GM21737 (cell line): ENCODE data around the gene GMDS.

ENCODE experiments used
- ATAC-seq: cut with Tn5 transposase; IDR thresholded peaks from one replicate; pipeline ENCODE4 v1.9.1; 2021; ENCODE audit warnings: mild to moderate bottlenecking, moderate library complexity; ENCODE audit not compliant: unreplicated experiment

Gene GMDS

DNA sequence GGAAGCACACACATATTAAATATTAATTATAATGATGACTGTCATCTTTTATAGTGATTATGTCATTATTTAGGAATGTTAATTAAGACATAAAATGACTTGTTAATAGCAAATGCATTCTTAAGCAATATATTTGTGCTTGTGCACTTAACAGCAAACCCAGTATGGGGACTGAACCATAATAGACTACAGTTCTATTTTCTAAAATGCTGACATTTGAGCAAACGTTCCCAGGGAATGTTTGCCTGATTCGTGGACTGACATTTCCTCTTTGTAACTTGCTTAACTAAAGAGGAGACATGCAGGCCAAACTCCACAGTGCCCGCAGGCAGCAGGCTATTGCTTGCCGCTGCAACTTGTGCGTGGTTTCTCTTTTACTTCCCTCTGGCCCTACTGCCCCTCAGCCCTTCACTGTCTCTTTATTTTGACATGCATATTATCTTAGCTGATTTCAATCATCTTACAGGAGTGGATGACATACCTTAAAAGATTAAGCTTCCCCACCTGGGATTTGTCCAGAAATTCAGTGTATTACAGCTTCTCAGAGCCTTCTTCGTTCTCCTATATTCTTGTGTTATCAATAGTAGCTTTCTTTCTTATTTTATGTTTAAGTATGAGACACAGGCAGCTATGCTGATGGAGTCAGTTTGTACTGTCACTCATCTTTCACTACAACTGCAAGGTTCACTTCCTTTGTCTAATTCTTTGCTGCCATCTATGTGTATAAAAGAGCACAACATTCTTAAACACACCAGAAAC is 141.5 kb downstream of the GMDS start:
- ATAC-seq: no peak

DNA sequence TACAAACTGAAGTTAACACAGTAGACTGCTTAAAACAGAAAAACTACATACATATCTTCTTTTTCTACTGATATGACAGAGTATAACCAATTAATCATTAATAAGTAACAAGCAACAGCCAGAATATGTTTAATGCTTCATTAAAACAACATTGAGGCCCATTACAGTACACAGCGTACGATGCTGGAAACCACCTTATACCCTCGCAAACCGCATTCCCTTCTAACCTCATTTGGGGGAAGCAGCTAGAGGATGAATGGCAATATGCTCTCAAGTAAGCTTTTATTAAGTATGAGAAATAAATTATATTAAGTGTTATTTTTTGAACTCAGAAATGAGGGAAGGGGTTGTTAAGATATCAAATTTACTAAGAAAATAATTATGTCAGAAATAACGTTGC is 142.4 kb downstream of the GMDS start:
- ATAC-seq: no peak

DNA sequence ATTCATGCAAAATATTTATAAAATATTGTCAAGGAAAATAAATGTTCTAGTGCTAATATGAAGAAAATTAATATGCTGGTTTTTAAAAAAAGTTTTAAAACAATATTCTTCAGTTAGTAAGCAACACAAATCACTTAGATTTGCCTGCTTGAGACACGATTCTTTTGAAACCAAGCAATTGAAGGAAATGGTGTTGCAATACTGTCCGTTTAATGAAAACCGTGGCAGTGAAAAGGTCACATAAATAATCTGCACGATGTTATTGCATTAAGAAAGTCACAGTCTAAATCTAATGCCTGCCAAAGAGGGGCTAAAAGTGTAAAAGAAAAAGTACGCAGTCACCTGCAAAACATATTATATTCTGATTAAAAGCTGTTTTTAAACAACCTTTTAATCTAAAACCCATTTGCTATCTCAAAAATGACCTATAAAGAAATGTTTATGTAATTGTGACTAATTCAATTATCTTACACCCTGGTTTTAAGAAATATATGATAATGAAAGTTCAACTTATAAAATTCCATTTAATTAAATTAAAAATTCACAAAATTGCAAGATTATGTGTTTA is 143.0 kb downstream of the GMDS start:
- no peak for ATAC-seq

DNA sequence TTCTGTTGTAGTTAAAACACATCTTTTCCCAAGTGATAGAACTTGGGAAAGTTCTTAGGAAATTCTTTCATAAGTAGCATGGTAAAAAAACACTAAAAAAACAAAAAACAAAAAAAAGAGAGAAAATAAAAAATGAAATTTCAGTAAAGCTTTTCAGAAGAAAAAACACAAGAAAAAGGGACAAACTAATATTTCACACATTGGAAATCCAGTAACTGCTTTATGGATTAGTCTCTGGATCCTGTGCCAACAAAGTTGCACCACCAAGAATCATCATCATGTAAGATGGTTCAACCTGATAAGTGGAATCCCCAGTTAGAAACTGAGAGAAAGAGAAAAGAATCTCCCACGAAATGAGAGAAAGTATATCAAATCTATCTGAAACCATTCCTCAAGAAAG is 144.2 kb downstream of the GMDS start:
- ATAC-seq: no peak

DNA sequence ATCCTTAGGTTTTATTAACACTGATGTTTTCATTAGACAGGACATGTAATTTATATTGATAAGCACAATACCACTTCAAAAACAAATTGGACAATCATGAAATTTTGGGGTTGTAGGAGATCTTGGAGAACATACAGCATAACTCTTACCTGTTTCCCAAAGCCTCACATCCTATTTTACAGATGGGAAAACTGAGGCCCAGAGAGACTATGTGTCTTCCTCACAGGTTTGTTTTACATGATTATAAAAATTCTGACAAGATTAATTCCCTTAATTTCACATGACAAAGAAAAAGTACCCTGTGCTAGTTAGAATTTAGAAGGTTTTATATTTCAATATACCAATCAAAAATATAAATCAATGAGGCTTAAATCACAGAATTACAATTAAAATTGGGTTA is 145.5 kb downstream of the GMDS start:
- ATAC-seq: no peak

DNA sequence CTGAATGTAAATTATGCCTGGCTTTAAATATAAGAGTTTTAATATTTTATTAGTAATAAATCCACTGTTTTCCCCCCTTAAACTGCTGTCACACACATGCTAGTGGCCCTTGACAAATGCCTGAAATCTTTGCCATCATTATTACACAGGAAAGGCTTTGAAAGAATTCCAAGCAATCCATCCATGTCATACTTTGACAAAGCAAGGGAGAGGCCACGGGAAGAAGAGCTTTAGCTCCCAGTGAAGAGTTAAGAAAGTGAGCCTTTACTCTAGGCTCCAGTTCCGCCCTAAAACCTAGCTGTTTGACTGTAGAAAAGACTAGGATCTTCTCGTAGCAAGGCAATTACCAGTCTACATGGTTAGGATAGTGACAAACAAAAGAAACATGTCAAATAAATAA is 147.9 kb downstream of the GMDS start:
- ATAC-seq: no peak

DNA sequence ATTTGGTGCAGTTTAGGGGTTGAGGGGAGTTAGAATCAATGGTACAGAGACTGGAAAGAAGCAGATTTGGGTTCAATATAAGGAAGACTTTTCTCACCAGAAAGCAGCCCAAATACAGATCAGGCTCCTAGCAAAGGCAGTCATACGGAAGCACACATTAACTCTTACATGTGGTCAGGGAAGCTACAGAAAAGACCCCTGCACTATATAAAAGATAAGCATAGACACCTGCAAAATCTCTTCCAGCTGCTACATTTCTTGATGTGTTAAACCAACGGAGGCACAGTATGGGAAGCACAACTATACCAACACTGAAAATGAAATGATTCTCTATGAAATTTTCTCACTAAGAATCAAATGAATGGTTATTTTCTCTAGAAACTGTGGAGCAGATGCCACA is 150.8 kb downstream of the GMDS start:
- no peak for ATAC-seq

DNA sequence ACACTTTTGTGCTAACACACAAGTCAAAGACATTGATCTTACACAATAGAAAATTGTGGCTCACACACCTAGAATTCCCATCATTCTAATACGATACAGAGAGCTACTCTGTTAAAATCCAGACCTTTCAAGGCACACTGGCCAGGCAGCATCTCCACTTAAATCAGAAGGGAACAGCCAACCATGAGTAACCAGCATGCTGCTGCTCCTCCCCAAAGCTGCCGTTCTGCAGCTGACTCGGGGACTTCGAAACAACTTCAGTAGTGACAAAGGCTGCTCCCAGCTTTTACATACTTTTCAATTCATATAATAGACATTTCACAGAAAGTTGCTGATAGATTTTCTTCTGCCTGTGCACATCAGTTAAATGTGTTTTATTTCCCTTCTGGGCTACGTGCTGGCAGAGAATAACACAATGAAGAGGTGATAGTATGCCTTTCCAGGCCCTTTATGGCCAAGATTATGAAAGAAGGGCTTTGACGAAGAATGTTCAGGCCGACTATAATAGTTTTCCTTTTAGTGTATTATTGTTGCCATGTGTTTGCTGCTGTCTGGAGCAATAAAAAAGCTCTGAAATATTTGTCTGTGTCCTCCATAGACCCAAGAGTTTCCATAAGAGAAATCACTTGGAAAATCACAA is 159.0 kb downstream of the GMDS start:
- no peak for ATAC-seq

DNA sequence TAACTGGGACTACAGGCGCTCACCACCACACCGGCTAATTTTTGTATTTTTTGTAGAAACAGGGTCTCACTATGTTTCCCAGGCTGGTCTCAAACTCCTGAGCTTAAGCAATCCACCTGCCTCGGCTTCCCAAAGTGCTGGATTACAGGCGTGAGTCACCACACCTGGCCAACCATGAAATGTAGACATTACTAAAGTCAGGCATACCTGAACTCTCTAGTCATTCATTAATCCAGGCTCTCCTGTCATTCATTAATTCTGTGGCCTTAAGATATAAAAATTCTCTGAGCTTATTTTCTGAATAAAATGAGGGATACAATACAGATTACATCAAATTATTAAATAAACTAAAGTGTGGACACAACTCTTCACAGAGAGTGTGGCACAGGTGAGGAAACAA is 159.7 kb downstream of the GMDS start:
- no peak for ATAC-seq

DNA sequence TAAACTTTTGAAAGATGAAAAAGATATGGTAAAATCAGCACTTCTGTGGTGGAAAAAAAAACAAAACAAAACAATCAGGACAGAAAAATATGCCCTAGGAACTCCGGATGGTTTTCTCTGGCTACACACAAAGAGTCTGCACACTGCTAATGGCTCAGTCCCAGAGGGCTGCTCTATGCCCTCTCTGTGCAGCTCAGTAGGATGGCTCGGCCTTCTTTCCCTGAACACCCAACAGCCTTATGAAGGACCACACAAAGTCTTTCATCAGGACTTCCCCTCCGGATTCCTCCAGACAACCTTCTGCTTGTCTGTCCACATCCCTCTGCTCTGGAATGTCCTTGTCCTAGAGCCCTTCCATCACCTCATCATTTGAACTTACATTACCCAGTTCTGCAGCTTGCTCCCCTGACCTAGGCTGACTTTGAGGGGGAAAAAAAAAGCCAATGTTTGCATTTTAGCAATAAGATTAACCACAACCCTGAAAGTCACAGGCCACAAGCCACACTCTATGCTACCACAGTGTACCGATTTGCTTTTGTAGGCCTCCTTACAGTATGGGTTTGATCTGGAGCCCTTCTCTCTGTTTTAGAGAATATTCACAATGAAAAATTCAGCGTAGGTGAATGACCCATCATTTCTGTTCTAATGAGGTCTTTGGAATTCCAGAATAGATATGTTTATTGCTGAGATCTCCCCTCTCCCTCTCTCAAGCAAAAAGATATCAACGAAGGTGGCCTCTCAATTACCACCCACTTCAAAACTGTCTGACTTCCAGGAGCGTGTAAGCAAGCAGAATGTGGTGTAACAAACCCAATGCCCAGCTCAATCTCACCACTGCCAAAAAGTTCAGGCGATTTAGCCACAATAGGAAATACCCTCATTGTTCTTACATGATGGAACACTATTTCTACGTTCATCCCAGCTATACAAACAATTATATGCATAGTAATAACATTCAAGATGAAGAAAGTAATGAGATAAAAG is 164.0 kb downstream of the GMDS start:
- no peak for ATAC-seq

DNA sequence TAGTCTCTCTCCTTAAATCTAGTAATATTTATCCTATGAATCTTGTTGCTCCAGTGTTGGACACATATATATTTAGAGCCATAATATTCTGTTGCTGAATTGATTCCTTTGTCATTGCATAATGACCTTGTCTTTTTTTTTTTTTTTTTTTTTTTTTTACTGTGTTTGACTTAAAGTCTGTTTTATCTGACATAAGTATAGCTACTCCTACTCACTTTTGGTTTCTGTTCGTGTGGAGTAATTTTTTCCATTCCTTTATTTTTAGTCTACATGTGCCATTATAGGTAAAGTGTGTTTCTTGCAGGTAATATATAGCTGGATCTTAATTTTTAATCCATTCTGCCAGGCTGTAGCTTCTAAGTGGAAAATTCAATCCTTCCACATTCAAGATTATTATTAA is 166.5 kb downstream of the GMDS start:
- no peak for ATAC-seq

DNA sequence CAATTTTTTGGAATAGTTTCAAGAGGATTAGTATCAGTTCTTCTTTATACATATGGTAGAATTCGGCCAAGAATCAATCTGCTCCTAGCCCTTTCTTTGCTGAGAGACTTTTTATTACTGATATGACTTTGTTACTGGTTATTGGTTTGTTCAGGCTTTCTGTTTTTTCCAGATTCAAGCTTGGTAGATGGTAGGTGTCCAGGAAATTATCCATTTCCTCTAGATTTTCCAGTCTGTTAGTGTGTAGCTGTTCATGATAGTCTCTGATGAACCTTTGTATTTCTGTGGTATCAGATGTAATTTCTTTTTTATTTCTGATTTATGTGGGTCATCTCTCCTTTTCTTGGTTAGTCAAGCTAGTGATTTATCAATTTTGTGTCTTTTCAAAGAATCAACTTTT is 167.6 kb downstream of the GMDS start:
- no peak for ATAC-seq

DNA sequence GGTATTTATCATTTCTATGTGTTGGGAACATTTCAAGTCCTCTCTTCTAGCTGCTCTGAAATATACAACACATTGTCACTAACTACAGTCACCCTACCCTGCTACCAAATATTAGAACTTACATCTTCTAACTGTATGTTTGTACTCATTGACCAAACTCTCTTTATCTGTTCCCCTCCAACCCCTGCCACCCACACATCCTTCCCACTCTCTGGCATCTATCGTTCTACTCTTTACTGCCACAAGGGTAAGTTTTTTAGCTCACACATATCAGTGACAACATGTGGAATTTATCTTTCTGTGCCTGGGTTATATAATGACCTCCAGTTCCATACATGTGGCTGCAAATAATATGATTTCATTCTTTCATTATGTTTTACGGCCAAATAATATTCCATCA is 171.9 kb downstream of the GMDS start:
- no peak for ATAC-seq

DNA sequence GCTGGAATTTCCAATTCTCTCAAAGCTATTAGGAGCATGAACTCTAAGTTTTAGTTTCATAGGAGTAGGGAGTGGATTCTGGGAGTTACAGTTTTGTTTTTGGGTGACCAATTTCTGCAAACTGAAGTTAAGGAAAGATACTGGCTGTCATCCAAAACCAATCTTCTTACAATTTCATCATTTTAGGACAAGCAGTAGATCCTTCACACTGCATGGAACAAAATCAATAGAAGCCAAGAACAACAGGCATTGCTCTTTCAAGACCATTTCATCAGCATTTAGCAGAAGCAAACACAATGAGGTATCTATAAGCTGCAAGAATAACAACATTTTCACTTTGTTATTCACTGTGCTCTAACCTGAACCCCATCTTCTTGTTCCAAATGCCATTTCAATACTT is 173.0 kb downstream of the GMDS start:
- no peak for ATAC-seq

DNA sequence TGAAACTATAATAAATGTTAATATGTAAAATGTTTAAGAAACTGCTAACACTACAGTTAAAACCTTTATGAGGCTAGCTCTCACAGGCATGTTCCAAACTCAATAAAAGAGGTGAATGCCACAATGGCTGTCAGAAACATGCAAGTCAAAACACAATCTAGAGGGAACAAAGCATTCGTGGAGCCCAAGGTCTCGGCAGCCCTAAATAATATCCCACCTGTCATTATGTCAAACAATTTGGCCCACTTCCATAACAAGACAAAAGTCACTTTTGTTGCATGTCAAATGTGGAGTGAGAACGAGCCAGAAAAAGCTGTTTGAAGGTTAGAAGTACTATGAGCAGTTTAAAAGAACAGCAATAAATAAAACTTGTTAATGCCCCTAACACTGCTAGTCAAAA is 181.9 kb downstream of the GMDS start:
- no peak for ATAC-seq

DNA sequence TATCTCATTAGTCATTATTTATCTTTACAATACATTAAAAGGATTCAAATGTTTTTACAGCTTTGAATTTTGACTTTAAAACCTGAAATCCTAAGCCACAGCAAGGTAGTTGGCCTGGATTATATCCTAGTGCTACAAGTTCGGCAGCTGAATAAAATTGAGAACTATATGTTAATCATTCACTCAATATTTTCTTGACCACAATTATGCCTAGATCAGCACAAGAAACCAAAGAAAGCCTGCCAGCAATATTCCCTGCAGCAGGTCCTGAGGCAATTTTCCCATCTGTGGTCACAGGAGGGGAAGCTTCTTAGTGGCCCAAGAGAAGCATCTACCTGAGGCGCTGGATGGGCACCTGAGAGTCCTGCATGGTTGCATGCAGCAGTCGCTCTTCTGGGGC is 183.5 kb downstream of the GMDS start:
- no peak for ATAC-seq

DNA sequence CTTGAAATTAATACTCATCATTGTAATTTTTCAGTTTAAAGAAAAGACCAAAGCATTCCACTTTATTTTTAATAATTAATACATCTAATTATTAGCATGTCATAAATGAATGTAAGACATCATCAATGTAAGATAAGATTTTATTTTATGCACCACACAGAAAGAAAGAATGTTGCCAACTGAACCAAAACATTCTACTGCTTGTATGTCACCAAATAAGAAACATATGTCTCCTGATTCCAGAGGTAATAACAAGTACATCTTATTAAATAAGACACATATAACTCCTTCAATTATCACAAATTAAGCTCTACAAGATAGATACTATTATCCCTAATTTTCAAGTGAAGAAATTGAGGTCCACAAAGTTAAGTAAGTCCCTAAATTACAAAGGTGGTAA is 189.5 kb downstream of the GMDS start:
- no peak for ATAC-seq

DNA sequence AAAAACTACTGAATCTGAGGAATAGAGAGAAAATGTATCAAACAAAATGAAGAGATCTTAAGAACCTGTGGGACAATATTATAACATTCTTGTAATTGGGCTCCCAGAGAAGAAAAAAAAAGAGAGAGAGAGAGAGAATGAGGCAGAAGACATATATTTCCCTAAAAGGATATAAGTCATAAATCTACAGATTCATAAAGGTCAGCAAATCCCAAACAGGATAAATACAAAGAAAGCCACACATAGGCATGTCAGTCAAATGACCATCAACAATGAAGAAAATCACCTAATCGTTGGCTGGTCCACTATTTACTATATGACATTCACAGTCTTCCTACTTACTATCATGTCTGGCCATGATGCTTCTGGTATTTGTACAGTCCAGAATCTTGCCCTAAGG is 190.3 kb downstream of the GMDS start:
- no peak for ATAC-seq

DNA sequence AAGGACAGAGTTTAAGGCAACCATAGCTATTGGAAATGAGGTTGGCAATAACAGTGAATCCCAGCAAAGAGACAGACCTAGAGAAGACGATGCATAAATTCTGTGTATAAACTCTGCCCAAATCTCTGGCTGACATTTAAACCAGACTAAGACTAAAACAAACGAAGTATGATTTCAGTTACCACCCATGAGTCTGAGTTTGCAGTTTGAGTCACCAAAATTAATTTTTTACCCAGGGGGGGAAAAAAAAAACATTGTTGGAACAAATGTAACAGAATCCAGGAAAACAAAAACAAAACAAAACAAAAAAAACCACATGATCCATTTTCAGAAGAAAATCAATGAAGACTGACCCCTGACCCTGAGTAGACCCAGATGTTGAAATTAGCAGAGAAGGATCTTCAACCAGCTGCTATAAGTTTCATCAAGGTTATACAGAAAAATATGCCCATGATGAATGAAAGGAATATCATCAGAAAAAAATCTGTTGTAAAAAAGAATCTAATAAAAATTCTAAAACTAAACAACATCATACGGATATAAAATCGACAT is 190.8 kb downstream of the GMDS start:
- ATAC-seq: no peak

DNA sequence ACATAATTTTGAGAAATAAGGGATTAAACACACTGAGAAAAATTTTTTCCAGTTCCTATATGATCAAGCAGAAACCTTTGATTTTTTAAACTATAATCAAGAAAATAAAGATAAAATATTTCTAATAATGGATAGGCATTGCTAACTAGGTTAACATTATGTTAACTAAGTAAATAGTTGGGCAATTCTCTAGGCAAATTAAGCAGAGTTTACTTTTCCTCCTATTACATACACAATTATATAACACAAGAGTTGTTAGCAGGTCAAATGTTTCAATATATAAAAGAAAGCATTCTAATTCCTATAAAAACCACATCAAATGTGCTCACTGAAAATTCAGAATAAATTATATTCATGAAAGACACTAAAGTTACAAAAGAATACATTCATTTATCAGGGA is 191.7 kb downstream of the GMDS start:
- ATAC-seq: no peak

DNA sequence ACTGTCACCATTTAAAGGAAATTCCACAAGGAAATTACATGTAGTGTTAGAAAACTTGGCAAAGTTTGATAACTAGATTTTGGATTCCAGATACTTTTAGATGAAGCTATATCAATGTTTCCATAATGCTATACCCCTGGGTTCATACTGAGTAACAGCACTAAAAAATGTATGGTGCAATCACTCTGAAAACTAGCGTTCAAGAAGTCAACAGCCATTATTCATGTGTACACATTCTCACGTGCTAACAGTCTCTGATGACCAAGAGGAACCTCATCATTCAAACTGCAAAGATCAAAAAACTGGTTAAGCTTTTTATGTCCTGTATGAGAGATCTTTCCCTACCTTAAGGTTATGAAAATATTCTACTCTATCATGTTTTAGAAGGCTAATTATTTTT is 197.6 kb downstream of the GMDS start:
- no peak for ATAC-seq
